Renal cortical epithelial cell (primary cell): ENCODE measurements around the gene TMC2. TPM values are rescaled to one million over a fixed set of nuclear protein-coding genes. Genes with fewer than 3 reads are reported as not detected.
"Not testable (repeated sequence)": the region's sequence is repeated elsewhere in the genome, so short reads cannot be mapped to it uniquely, and the experiment has no call there.

Experiments used
- DNase-seq: peaks from one replicate; pipeline ENCODE4 v3.0.0-alpha.2; 2011; ENCODE audit warnings: low read depth
- total RNA-seq: library from RNA; depleted of rRNA; stranded (reverse); fragments of >200 nt; gene quantifications from 2 replicates; pipeline ENCODE4 v1.2.3, GENCODE V29; 2014

The TMC2 gene
- total RNA-seq, 1 donor from 2014 or later: not detected

GRCh38 chr20:2663364-2663886 is 127.1 kb downstream of the TMC2 start:
- DNase-seq: no peak

- DNase-seq: peak; percentile 86
Observed at GRCh38 chr20:2663887-2664719, 127.7 kb downstream of the TMC2 start, which contains the start of gene IDH3B. Gene IDH3B, minus strand, starts transcription at chr20:2664216. Its CDS starts 28 bp downstream, at chr20:2664188.

GRCh38 chr20:2671977-2672376 is 135.6 kb downstream of the TMC2 start:
- no peak for DNase-seq

GRCh38 chr20:2672446-2672845 is 136.1 kb downstream of the TMC2 start:
- DNase-seq: no peak

GRCh38 chr20:2673453-2673852 is 137.1 kb downstream of the TMC2 start:
- DNase-seq: no peak

GRCh38 chr20:2680046-2680445 is 143.7 kb downstream of the TMC2 start:
- DNase-seq: no peak

- not testable (repeated sequence) for DNase-seq
Observed at GRCh38 chr20:2682040-2682439, 145.7 kb downstream of the TMC2 start.

GRCh38 chr20:2684817-2685216 is 148.4 kb downstream of the TMC2 start:
- not testable (repeated sequence) for DNase-seq

GRCh38 chr20:2687514-2687913 is 151.1 kb downstream of the TMC2 start:
- DNase-seq: no peak

- DNase-seq: peak; percentile 4
Observed at GRCh38 chr20:2688041-2688591, 151.7 kb downstream of the TMC2 start.

- no peak for DNase-seq
Observed at GRCh38 chr20:2690213-2690612, 153.8 kb downstream of the TMC2 start.

GRCh38 chr20:2690718-2691117 is 154.3 kb downstream of the TMC2 start:
- DNase-seq: no peak

GRCh38 chr20:2691127-2691526 is 154.8 kb downstream of the TMC2 start:
- DNase-seq: no peak

Other genes starting within 250 kb of the TMC2 start
- gene TGM3, start 240.6 kb upstream of the TMC2 start, total RNA-seq: not detected in 2 replicates
- not detected in 2 replicates for gene TGM6, start 155.7 kb upstream of the TMC2 start, total RNA-seq
- 92.1 and 377 TPM in 2 replicates for gene SNRPB, start 65.8 kb upstream of the TMC2 start, total RNA-seq
- gene ZNF343, start 27.7 kb upstream of the TMC2 start, total RNA-seq: 8.5 and 17.5 TPM in 2 replicates
- 110 and 169 TPM in 2 replicates for gene NOP56, start 116.1 kb downstream of the TMC2 start, total RNA-seq
- 72.9 and 104 TPM in 2 replicates for gene IDH3B, start 127.6 kb downstream of the TMC2 start, total RNA-seq
- 2.6 and 5.1 TPM in 2 replicates for gene EBF4, start 156.2 kb downstream of the TMC2 start, total RNA-seq